OCI-LY1 (cell line): ENCODE results near the gene SCNM1.
A peak's percentile ranks its signal among the peaks of the same experiment; 100 is the strongest.

Source experiments
- H2AFZ ChIP-seq: fragments of 200-600 bp; sonication (generic), shearing (Covaris generic); 2 replicates; pipeline ENCODE4 v1.6.0; 2014; ENCODE audit warnings: antibody characterized with exemption, mild to moderate bottlenecking, low read length
- H3F3A ChIP-seq: fragments of 200-600 bp; sonication (generic), shearing (Covaris generic); 2 replicates; pipeline ENCODE4 v1.6.0; 2014; ENCODE audit warnings: mild to moderate bottlenecking, antibody characterized with exemption, low read length, moderate library complexity; ENCODE audit not compliant: insufficient read depth
- H3K27ac ChIP-seq: fragments of 200-600 bp; sonication (generic); 2 replicates; pipeline ENCODE4 v1.5.1; 2014; ENCODE audit warnings: low read length, mixed run types, mild to moderate bottlenecking, low read depth; ENCODE audit not compliant: poor library complexity, severe bottlenecking
- H3K27me3 ChIP-seq: fragments of 200-600 bp; sonication (generic); 2 replicates; pipeline ENCODE4 v1.6.0; 2014; ENCODE audit warnings: antibody characterized with exemption, mild to moderate bottlenecking, low read length, moderate library complexity; ENCODE audit not compliant: insufficient read depth
- H3K36me3 ChIP-seq: fragments of 200-600 bp; sonication (generic); 2 replicates; pipeline ENCODE4 v1.6.1; 2014; ENCODE audit warnings: mild to moderate bottlenecking, antibody characterized with exemption, low read length, moderate library complexity, mixed read lengths; ENCODE audit not compliant: insufficient read depth
- H3K4me1 ChIP-seq: fragments of 200-600 bp; sonication (generic); 2 replicates; pipeline ENCODE4 v1.5.1; 2014; ENCODE audit warnings: mild to moderate bottlenecking, low read length, moderate library complexity; ENCODE audit not compliant: insufficient read depth, severe bottlenecking
- H3K4me2 ChIP-seq: fragments of 200-600 bp; sonication (generic), shearing (Covaris generic); 2 replicates; pipeline ENCODE4 v1.6.1; 2014; ENCODE audit warnings: low read length
- H3K4me3 ChIP-seq: fragments of 200-600 bp; sonication (generic); 2 replicates; pipeline ENCODE4 v1.5.1; 2014; ENCODE audit warnings: low read length, low read depth, mild to moderate bottlenecking, mixed read lengths; ENCODE audit not compliant: poor library complexity, severe bottlenecking
- H3K79me2 ChIP-seq: fragments of 200-600 bp; shearing (Covaris generic); 2 replicates; pipeline ENCODE4 v1.6.1; 2016; ENCODE audit warnings: mixed run types, low read length, mixed read lengths; ENCODE audit not compliant: insufficient read depth
- H3K9ac ChIP-seq: fragments of 200-600 bp; sonication (generic), shearing (Covaris generic); 2 replicates; pipeline ENCODE4 v1.6.1; 2014; ENCODE audit warnings: mild to moderate bottlenecking, low read length, mixed read lengths
- H3K9me2 ChIP-seq: fragments of 200-600 bp; sonication (generic), shearing (Covaris generic); 2 replicates; pipeline ENCODE4 v1.6.1; 2014; ENCODE audit warnings: low read depth, mild to moderate bottlenecking, low read length, mixed read lengths
- H3K9me3 ChIP-seq: fragments of 200-600 bp; shearing (Covaris generic); 2 replicates; pipeline ENCODE4 v1.6.1; 2014; ENCODE audit warnings: low read length, mixed read lengths
- H4K20me1 ChIP-seq: fragments of 200-600 bp; sonication (generic), shearing (Covaris generic); 2 replicates; pipeline ENCODE4 v1.6.0; 2016; ENCODE audit warnings: mild to moderate bottlenecking, low read length; ENCODE audit not compliant: insufficient read depth
- EZH2 ChIP-seq: fragments of 200-600 bp; sonication (generic), shearing (Covaris generic); IDR thresholded peaks from 2 replicates; pipeline ENCODE4 v1.8.0; 2017; ENCODE audit warnings: borderline replicate concordance, mixed run types, mild to moderate bottlenecking, antibody characterized with exemption, low read length, moderate library complexity, mixed read lengths
- TF ChIP-seq, protein P1 (sequence below): fragments of 200-600 bp; sonication (generic), shearing (Covaris generic); IDR thresholded peaks from 2 replicates; pipeline ENCODE4 v1.5.1; 2017; ENCODE audit warnings: mild to moderate bottlenecking, antibody characterized with exemption, low read length, moderate library complexity, mixed read lengths

Gene SCNM1

DNA sequence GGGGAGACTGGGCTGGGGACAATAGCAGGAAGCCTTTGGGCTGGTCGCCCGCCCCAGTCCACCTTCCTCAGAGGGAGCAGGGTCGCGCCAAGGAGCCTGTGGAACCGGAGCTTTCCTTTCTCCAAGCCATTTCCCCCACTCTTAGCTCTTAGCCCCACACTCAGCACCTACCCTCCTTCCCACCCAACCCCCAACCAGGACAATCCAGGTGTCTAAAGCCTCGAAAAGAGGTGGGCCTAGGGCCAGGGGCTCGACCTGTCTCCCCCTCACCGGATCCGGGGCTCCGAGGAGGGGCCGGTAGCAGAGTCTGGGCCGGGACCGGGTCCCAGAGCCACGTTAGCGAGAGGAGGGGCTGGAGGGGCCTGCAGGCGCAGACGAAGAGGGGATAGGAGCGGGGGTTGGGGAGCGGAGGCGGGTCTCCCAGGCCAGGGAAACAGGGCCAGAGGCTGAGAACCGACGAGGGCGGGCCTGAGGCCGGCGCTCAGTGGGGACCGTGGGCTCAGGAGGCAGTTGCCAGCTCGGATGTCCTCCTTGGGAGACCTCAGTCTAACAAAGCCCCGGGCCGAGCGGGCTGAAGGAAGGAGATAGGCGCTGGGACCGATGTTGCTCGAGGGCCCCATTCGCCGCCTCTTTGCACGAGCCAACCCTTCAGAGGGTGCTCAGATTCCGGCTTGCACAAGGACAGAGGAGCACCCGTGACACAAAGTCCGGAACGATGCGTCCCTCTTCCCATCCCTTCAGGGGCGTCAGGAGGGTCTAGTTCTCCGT, 20.5 kb upstream of the SCNM1 start:
- Histone ChIP-seq H3K9me2 (no peaks in the 10 kb centered on the region), H3K79me2 (no peaks in the 10 kb centered on the region), H4K20me1 (no peaks in the 10 kb centered on the region), H3K9ac (no peak overlapping the region; the same call in 1 of the 2 replicates), H3K4me2 (peak overlapping the region; percentile 91), H3F3A (no peaks in the 10 kb centered on the region), H3K27me3 (0 out of 2 replicates have a peak, but pooled peaks cover 5% of the 10 kb centered on the region), H3K36me3 (no peaks in the 10 kb centered on the region), H3K4me1 (peaks cover 33% of the 10 kb centered on the region), H2AFZ (no peak overlapping the region), H3K9me3 (no peaks in the 10 kb centered on the region), H3K27ac (no peak overlapping the region), H3K4me3 (peak overlapping the region; percentile 71)
- TF ChIP-seq, protein P1, sequence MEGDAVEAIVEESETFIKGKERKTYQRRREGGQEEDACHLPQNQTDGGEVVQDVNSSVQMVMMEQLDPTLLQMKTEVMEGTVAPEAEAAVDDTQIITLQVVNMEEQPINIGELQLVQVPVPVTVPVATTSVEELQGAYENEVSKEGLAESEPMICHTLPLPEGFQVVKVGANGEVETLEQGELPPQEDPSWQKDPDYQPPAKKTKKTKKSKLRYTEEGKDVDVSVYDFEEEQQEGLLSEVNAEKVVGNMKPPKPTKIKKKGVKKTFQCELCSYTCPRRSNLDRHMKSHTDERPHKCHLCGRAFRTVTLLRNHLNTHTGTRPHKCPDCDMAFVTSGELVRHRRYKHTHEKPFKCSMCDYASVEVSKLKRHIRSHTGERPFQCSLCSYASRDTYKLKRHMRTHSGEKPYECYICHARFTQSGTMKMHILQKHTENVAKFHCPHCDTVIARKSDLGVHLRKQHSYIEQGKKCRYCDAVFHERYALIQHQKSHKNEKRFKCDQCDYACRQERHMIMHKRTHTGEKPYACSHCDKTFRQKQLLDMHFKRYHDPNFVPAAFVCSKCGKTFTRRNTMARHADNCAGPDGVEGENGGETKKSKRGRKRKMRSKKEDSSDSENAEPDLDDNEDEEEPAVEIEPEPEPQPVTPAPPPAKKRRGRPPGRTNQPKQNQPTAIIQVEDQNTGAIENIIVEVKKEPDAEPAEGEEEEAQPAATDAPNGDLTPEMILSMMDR: no peak
- no peak for TF ChIP-seq EZH2

DNA sequence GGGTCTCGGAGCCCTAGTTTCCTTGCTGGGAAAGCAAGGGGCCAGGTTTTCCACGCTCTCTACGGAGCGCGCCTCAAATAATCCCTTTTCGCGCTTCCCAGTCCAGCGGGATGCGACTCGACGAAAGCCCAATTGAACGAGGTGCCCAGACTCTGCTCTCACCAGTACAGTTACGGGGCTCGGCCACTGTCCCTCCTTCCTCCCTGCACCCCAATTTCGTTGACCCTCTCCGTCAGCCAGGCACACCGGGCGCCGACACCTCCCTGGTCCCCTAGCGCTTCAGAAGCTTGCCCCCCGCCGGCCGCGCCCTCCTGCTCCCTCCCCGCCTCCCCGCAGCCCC, 19.9 kb upstream of the SCNM1 start:
- TF ChIP-seq EZH2: no peak
- TF ChIP-seq, protein P1: no peak
- Histone ChIP-seq H3K4me1 (peaks cover 33% of the 10 kb centered on the region), H3K4me2 (peak overlapping the region; percentile 91), H3K36me3 (no peaks in the 10 kb centered on the region), H2AFZ (no peak overlapping the region), H3F3A (no peaks in the 10 kb centered on the region), H3K4me3 (peak overlapping the region; percentile 71), H3K79me2 (no peaks in the 10 kb centered on the region), H3K27me3 (0 out of 2 replicates have a peak, but pooled peaks cover 5% of the 10 kb centered on the region), H3K9me3 (no peaks in the 10 kb centered on the region), H4K20me1 (no peaks in the 10 kb centered on the region), H3K27ac (no peak overlapping the region), H3K9me2 (no peaks in the 10 kb centered on the region), H3K9ac (peak overlapping the region; percentile 69)

DNA sequence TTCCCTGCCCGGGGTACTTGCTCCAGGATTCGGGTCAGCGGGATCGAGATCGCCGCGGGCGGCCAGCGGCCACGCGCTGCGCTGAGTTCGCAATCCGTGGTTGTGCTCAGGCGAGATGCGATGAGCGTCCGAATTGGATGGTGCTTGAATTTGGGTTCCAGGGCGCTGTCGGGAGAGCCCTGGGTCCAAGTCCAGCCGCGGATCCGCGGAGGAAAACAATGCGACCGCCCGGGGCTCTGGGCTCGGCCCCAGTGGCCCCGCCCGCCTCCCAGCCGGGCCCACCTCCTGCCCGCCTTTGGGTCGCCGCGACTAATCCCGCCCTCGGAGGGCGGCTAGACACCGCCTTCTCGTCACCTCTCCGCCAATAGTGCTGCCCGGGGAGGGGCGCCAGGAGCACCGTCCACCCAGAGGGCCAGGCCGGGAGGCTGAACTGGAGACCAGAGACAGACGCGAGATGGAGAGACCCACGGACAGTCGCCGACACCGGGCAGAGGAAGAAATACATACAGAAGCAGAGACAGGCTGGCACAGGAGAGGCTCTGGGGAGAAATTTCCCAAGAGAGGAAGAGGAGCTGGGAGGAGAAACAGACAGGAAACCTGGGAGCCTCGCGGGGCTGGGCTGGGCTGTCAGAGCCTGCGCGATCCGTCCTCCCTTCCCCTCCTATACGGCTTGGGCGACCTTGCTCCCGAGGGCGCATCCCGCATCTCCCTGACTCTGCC, 19.4 kb upstream of the SCNM1 start, which contains the start of gene SEMA6C:
Gene SEMA6C, minus strand, starts transcription at position 220 of the 720 bp plus-strand sequence. CDS start 4,010 bp downstream, outside the sequence.
- Histone ChIP-seq H3K27ac (no peak within 1 kb of the TSS), H3K9ac (peak within 1 kb of the TSS; percentile 69)

More for the DNA sequence above, 19.4 kb upstream of the SCNM1 start, which contains the start of gene SEMA6C:
- Histone ChIP-seq H4K20me1 (no peaks in the 10 kb centered on the region), H3F3A (no peaks in the 10 kb centered on the region), H3K4me3 (peak within 1 kb of the TSS; percentile 71), H3K4me1 (peaks cover 32% of the 10 kb centered on the region), H3K79me2 (no peaks in the 10 kb centered on the region), H3K9me2 (no peaks in the 10 kb centered on the region), H3K36me3 (no peaks in the 10 kb centered on the region), H3K9me3 (no peaks in the 10 kb centered on the region), H2AFZ (no peak within 1 kb of the TSS), H3K4me2 (peak within 1 kb of the TSS; percentile 91), H3K27me3 (0 out of 2 replicates have a peak, but pooled peaks cover 5% of the 10 kb centered on the region)
- TF ChIP-seq, protein P1: no peak
- no peak for TF ChIP-seq EZH2
